ENCODE measurements around the gene CCR8. TPM values are rescaled to one million over a fixed set of nuclear protein-coding genes. Genes with fewer than 3 reads are reported as not detected.

CCR8 gene
- total RNA-seq, 1 donor from 2014 or later = not detected

DNA sequence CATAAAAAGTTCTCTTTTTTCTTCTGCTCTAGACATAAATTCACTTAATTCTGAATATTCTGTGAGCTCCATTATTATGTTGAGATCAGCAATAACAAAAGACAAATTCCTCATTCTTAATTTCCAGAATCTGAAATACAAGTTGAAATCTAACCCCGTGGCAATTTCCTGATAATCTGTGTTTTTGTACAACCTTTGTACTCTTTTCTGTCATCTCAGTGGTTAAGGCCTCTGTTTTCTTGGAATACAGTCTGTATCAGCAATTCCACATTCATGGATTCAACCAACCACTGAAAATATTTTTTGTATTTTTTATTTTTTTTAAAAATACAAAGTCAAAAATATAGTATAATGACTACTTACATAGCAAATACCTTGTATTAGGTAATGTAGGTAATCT is 8.7 kb downstream of the CCR8 start:
- Mint-ChIP-seq H3K4me3 (ENCODE audit: unreplicated experiment) (no peak overlapping the region), H3K36me3 (ENCODE audit: unreplicated experiment) (no peaks in the 10 kb centered on the region), H3K9me3 (ENCODE audit: unreplicated experiment) (no peaks in the 10 kb centered on the region), H3K27ac (ENCODE audit: unreplicated experiment) (no peak overlapping the region), H3K4me1 (ENCODE audit: low read depth, unreplicated experiment) (no peaks in the 10 kb centered on the region), H3K27me3 (ENCODE audit: unreplicated experiment) (peaks cover 1% of the 10 kb centered on the region)
- TF ChIP-seq, protein P1, sequence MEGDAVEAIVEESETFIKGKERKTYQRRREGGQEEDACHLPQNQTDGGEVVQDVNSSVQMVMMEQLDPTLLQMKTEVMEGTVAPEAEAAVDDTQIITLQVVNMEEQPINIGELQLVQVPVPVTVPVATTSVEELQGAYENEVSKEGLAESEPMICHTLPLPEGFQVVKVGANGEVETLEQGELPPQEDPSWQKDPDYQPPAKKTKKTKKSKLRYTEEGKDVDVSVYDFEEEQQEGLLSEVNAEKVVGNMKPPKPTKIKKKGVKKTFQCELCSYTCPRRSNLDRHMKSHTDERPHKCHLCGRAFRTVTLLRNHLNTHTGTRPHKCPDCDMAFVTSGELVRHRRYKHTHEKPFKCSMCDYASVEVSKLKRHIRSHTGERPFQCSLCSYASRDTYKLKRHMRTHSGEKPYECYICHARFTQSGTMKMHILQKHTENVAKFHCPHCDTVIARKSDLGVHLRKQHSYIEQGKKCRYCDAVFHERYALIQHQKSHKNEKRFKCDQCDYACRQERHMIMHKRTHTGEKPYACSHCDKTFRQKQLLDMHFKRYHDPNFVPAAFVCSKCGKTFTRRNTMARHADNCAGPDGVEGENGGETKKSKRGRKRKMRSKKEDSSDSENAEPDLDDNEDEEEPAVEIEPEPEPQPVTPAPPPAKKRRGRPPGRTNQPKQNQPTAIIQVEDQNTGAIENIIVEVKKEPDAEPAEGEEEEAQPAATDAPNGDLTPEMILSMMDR (IDR thresholded peaks at IDR 0.05; ENCODE audit: partially characterized antibody, unreplicated experiment) = no peak
- DNase-seq = no peak

DNA sequence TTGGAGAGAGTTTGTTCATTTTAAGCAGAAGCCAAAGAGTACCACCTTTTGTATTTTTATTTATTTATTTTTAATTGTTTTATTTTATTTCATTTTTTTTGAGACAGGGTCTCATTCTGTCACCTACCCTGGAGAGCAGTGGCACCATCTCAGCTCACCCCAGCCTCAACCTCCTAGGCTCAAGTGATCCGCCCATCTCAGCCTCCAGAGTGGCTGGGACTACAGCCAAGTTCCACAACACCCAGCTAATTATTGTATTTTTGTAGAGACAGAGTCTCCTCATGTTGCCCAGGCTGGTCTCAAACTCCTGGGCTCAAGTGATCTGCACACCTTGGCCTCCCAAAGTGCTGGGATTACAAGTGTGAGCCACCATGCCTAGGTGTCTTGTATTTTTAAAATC is 9.6 kb downstream of the CCR8 start:
- no peaks in the 10 kb centered on the region for H3K4me1 Mint-ChIP-seq (ENCODE audit: low read depth, unreplicated experiment)
- no peaks in the 10 kb centered on the region for H3K9me3 Mint-ChIP-seq (ENCODE audit: unreplicated experiment)
- TF ChIP-seq, protein P1 (IDR thresholded peaks at IDR 0.05; ENCODE audit: partially characterized antibody, unreplicated experiment) = no peak
- H3K27ac Mint-ChIP-seq (ENCODE audit: unreplicated experiment) = no peak overlapping the region
- H3K27me3 Mint-ChIP-seq (ENCODE audit: unreplicated experiment) = peaks cover 1% of the 10 kb centered on the region
- DNase-seq = no peak
- H3K36me3 Mint-ChIP-seq (ENCODE audit: unreplicated experiment) = no peaks in the 10 kb centered on the region
- H3K4me3 Mint-ChIP-seq (ENCODE audit: unreplicated experiment) = no peak overlapping the region

DNA sequence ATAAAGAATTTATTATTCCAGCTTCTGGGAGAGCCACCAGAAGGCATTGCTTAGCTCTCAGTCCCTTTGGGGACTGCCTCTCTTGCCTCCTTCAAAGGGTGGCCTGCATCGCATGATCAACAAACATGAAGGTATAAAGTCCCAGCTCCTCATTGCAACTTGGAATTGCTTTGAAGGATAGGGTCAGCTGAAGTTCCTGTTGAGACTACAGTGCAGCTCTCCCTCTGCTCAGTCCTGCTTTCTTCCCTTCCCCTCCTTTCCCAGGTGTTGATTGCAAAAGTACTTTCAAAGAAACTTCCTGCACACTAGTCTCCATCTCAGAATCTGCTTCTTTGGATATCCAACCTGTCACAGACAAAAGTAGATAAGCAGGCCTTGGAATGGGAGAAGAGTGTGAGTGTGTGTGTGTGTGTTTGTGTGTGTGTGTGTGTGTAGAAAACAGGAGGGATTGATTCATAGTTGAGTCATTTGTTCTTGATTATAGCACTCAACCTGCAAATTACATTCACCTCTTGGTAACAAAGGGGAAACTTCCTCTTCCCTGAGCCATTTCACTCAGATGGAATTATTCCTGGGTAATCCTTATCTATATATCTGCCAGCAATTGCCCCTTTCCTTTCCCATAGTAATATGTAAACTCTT is 13.7 kb downstream of the CCR8 start:
- Mint-ChIP-seq H3K27ac (ENCODE audit: unreplicated experiment) (no peak overlapping the region), H3K36me3 (ENCODE audit: unreplicated experiment) (no peaks in the 10 kb centered on the region), H3K4me1 (ENCODE audit: low read depth, unreplicated experiment) (no peaks in the 10 kb centered on the region), H3K9me3 (ENCODE audit: unreplicated experiment) (no peaks in the 10 kb centered on the region), H3K27me3 (ENCODE audit: unreplicated experiment) (peaks cover 1% of the 10 kb centered on the region), H3K4me3 (ENCODE audit: unreplicated experiment) (no peak overlapping the region)
- TF ChIP-seq, protein P1 (IDR thresholded peaks at IDR 0.05; ENCODE audit: partially characterized antibody, unreplicated experiment) = no peak
- DNase-seq = no peak

DNA sequence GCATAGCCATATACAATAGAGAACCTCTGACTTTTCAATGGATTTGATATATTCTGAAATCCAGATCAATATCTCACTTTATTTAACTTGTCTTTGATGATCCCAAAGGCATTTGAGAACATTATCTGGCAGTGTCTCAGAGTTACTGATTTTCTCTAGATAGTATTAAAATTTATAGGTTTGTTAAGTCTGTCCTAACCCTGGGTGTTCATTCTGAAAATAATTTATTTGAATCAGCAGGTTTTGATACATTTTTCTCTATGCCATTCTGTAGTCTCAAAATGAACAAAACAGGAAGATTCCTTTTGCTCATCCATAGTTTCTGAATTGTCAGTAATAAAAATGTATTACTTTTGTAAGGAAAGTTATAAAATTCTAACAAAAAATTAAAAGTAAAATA is 14.3 kb downstream of the CCR8 start:
- DNase-seq = no peak
- H3K9me3 Mint-ChIP-seq (ENCODE audit: unreplicated experiment) = no peaks in the 10 kb centered on the region
- H3K27ac Mint-ChIP-seq (ENCODE audit: unreplicated experiment) = no peak overlapping the region
- H3K4me3 Mint-ChIP-seq (ENCODE audit: unreplicated experiment) = no peak overlapping the region
- H3K4me1 Mint-ChIP-seq (ENCODE audit: low read depth, unreplicated experiment) = no peaks in the 10 kb centered on the region
- peaks cover 1% of the 10 kb centered on the region for H3K27me3 Mint-ChIP-seq (ENCODE audit: unreplicated experiment)
- TF ChIP-seq, protein P1 (IDR thresholded peaks at IDR 0.05; ENCODE audit: partially characterized antibody, unreplicated experiment) = no peak
- H3K36me3 Mint-ChIP-seq (ENCODE audit: unreplicated experiment) = no peaks in the 10 kb centered on the region

DNA sequence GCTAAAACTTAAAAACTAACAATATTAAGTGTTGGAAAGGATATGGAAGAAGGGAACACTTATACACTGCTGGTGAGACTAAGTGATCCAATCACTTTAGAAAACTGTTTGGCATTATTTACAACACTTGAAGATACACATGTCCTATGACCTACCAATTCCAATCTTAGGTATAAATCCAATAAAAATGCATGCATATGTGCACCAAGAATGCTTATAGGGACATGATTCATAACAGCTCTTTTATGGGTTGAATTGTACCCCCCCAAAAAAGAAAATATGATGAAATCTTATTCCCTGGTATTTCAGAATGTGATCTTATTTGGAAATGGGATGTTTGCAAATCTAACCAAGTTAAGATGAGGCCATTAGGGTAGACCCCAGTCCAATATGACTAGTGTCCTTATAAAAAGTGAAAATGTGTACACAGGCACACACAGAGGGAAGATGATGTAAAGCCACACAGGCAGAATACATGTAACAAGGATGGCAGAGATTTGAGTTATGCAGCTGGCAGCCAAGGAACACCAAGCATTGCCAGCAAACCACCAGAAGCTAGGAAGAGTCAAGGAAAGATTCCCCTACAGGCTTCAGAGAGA is 15.3 kb downstream of the CCR8 start:
- no peak overlapping the region for H3K4me3 Mint-ChIP-seq (ENCODE audit: unreplicated experiment)
- H3K4me1 Mint-ChIP-seq (ENCODE audit: low read depth, unreplicated experiment) = no peaks in the 10 kb centered on the region
- no peak for DNase-seq
- H3K27me3 Mint-ChIP-seq (ENCODE audit: unreplicated experiment) = no peaks in the 10 kb centered on the region
- H3K36me3 Mint-ChIP-seq (ENCODE audit: unreplicated experiment) = no peaks in the 10 kb centered on the region
- H3K9me3 Mint-ChIP-seq (ENCODE audit: unreplicated experiment) = no peaks in the 10 kb centered on the region
- TF ChIP-seq, protein P1 (IDR thresholded peaks at IDR 0.05; ENCODE audit: partially characterized antibody, unreplicated experiment) = no peak
- no peak overlapping the region for H3K27ac Mint-ChIP-seq (ENCODE audit: unreplicated experiment)

All from glutamatergic neuron (in vitro differentiated cells).